GM18526 (cell line): ENCODE results near the gene PKDREJ.

Experiments
- POLR2A ChIP-seq: IDR thresholded peaks from 3 replicates; pipeline ENCODE4 v1.6.1; 2011; ENCODE audit not compliant: insufficient read length; ENCODE audit errors: extremely low read depth

Gene PKDREJ

DNA sequence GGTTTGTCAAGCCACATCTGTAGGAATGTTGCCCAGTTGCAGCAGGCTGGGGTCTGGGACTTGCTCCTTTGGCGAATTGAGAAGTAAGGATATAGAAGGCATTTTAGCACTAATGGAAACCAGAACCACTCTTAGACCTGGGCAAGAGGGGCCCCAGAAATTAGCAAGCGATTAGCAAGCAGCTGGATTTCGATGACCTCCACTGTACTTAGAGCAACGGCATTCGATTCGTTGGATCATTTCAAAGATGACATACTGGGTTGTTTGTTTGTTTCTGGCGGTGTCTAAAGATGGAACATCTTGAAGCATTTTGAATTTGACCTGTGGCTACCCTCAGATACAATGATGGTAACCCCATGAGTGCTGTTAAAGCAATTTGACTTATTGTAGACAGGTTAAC, 11.9 kb downstream of the PKDREJ start:
- no peak for TF ChIP-seq POLR2A

- no peak for TF ChIP-seq POLR2A
Observed at GRCh38 chr22:46250783-46251125, 12.4 kb downstream of the PKDREJ start.

- peak; percentile 95 for TF ChIP-seq POLR2A
Observed at GRCh38 chr22:46250035-46250782, 12.9 kb downstream of the PKDREJ start, which contains the start of gene CDPF1. Gene CDPF1 (minus strand): TSS chr22:46250293. CDS start chr22:46248284, 2,009 bp downstream.

DNA sequence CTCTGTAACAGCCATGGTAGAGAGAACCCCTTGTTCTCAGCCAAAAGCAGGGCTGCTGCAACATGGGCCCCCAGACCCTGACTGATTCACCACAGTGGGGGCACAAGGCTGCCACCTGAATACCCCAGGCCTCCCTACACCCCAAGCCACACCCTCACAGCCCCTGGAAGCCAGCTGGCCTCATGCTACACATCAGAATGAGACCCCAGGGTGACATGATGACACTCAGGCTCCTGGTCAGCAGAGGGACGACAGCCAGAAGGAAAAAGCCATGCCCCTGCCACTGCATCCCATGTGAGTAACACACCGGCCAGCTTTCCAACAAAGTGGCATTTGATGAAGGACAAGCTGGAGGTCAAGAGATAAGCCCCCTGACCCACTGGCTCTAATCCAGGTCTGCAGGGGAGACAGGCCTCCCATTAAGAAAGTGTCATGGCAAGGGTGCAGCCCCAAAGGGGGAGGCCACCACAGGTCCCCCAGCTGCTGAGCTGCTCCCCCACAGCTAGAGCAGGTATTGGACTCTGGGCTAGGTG, 15.6 kb downstream of the PKDREJ start:
- TF ChIP-seq POLR2A, result no peak

DNA sequence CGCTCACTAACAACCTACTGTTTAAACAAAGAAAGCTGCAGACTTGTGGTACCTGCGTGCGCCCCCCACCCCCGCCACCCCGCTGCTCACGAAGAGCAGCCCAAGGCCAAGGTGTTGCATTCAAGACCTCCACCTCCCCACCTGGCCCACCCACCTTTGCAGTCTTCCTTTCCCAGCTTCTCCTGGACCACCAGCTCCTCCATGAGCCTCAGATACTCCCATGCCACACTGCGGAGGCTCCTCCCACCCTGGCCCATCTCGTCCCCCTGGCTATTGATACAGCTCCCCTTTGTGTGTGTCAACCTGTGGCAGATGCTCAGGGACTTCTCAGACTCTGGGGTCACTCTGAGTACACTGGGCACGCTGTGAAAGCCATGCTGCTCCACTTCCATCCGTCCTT, 17.0 kb downstream of the PKDREJ start:
- TF ChIP-seq POLR2A, result no peak

DNA sequence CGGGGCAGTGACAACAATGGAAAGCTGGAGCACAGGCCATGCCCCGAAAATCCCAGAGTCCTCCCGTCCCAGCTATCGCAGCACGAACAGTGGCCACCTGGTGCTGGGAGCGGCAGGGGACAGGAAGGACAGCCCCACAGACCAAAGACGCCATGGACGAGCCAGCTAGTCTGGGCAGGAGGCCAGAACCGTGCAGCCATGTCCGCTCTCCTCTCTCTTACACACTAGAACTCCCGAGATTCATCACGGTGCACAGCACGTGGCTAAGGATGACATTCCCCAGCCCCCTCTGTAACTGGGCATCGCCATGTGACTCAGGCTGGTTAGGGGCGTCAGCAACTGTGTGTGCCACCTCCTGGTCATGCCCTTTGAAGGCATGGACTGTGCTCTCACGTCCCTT, 17.6 kb downstream of the PKDREJ start:
- no peak for TF ChIP-seq POLR2A

GRCh38 chr22:46244771-46245170, 18.4 kb downstream of the PKDREJ start:
- TF ChIP-seq POLR2A, result no peak

DNA sequence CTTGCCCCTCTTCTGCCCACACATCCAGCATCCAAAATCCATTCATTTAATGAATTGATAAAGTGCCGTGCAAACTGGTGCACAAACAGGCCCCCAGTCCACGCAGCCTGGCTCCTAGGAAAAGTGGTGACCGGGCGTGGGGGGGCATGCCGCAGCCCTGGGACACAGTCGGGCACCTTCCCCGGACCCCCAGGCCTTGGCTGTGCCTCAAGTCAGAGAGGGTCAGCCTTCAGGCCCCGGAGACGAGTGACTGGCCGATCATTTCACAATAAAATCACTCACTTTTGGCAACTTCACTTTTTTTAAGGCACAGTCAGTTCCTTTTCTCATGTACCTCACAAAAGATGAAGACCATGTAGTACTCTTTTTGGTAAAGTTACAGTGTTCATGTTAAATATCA, 21.1 kb downstream of the PKDREJ start:
- no peak for TF ChIP-seq POLR2A

- TF ChIP-seq POLR2A, result no peak
Observed at GRCh38 chr22:46241396-46242007, 21.6 kb downstream of the PKDREJ start.

GRCh38 chr22:46240907-46241306, 22.2 kb downstream of the PKDREJ start:
- TF ChIP-seq POLR2A, result no peak

GRCh38 chr22:46240506-46240905, 22.6 kb downstream of the PKDREJ start:
- no peak for TF ChIP-seq POLR2A

DNA sequence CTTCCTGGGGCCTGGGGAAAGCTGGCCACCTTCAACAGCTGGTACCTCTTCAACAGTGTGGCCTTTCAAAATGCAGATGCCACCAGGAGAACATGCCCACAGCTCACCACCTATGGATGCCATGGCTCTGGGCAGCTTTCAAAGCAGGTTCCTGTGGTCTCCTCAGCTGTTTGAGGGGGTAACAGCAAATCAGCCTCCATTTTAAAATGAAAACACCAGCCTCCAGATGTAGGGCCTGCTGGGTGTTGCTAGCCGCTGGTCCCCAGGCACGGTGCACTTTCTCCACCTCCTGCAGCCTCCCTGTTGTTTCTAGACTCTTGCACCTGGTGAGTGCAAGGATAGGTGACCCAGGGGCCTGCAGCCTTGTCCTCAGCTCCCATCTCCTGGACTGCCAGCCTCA, 23.1 kb downstream of the PKDREJ start:
- TF ChIP-seq POLR2A, result no peak

- TF ChIP-seq POLR2A, result no peak
Observed at GRCh38 chr22:46239261-46240048, 23.7 kb downstream of the PKDREJ start.

GRCh38 chr22:46238541-46238940, 24.6 kb downstream of the PKDREJ start:
- TF ChIP-seq POLR2A, result no peak

DNA sequence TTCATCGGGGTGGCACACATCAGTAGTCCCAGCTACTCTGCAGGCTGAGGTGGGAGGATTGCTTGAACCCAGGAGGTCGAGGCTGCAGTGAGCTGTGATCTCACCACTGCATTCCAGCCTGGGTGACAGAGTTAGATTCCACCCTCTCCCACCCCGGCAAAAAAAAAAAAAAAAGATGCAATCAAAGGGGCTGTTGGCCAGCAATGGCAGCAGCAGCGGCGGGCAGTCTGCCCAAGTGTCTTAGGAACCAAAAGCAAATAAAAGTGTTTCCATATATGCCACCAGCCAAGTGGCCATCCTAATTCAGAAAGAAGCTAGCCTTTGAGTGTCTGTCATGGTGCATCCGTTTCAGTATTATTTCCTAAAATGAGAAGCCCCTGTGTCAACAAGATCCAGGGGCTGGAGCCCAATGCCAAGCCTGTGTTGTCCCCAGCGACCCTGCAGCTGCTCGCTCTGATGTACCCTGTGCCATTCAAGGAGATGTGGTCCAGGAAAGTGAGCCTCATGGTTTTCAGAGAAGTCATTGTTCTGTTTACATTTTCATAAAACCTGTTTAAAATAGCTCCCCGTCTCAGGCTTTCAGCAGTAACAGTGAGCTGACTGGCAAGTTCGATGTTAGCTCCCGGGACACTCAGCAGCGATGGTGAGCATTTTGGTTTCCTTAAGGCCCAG, 25.6 kb downstream of the PKDREJ start:
- no peak for TF ChIP-seq POLR2A
